AG09309 (cell line): ENCODE measurements around the gene ALAS1.

Experiments
- DNase-seq: peaks from one replicate; pipeline ENCODE4 v3.0.0-alpha.2; 2010; ENCODE audit warnings: low read depth
- H3K4me3 ChIP-seq: 2 replicates; pipeline ENCODE4 v1.5.1; 2011; ENCODE audit warnings: mild to moderate bottlenecking, low read depth, low read length, moderate library complexity; ENCODE audit not compliant: control insufficient read depth
- TF ChIP-seq, protein P1 (sequence below): IDR thresholded peaks from 2 replicates; pipeline ENCODE4 v1.5.1; 2011; ENCODE audit warnings: mild to moderate bottlenecking, low read depth, low read length, inconsistent platforms; ENCODE audit not compliant: insufficient read depth, control insufficient read depth; ENCODE audit errors: missing control alignments

Gene ALAS1

DNA sequence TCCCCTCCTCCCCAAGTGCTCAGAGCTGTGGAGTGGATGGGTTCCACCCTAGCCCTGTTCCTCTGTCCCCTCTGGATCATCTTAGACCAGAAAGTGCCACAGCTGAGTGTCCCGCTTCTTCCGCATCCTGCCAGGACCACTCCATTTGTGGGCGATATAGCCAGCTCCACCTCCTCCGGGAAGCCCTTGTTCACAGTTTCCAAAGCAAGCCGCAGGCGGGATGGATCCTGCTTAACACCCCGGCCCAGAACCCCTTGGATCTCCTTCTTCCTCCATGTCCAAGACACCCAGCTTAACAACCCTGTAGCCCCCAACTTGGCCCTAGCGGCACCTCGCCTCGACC lies 490 bp upstream of the ALAS1 start:
- TF ChIP-seq, protein P1, sequence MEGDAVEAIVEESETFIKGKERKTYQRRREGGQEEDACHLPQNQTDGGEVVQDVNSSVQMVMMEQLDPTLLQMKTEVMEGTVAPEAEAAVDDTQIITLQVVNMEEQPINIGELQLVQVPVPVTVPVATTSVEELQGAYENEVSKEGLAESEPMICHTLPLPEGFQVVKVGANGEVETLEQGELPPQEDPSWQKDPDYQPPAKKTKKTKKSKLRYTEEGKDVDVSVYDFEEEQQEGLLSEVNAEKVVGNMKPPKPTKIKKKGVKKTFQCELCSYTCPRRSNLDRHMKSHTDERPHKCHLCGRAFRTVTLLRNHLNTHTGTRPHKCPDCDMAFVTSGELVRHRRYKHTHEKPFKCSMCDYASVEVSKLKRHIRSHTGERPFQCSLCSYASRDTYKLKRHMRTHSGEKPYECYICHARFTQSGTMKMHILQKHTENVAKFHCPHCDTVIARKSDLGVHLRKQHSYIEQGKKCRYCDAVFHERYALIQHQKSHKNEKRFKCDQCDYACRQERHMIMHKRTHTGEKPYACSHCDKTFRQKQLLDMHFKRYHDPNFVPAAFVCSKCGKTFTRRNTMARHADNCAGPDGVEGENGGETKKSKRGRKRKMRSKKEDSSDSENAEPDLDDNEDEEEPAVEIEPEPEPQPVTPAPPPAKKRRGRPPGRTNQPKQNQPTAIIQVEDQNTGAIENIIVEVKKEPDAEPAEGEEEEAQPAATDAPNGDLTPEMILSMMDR: no peak
- DNase-seq: no peak
- peak overlapping the region; percentile 81 for H3K4me3 ChIP-seq

DNA sequence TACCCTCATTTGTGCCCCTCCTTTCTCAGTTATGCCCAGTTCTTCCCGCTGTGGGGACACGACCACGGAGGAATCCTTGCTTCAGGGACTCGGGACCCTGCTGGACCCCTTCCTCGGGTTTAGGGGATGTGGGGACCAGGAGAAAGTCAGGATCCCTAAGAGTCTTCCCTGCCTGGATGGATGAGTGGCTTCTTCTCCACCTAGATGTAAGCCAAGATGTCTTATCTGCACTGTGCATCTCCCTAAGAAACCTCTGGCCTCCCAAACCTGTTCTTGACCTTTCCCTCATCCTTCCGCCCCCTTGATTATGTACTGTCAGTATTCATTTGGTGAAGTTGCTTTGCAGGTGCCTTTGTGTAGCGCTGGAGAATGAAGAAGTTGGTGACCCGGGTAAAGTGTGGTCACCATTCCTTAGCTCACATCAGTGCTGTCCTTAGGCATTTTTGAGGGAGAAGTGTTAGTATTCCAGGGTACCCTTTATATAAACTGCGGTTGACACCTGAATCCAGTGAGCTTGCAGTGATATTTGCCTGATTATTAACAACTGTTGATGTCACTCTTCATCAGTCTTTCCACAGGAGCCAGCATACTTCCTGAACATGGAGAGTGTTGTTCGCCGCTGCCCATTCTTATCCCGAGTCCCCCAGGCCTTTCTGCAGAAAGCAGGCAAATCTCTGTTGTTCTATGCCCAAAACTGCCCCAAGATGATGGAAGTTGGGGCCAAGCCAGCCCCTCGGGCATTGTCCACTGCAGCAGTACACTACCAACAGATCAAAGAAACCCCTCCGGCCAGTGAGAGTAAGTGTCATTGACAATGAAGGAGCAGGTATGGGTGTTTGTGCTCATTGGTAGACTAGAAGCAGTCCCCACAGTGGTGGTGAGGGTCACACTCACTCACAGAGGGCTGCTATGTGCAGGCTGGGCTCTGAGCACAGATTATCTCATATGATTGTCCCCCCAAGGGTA lies 966 bp downstream of the ALAS1 start:
- TF ChIP-seq, protein P1: no peak
- no peak for DNase-seq
- peak overlapping the region; percentile 81 for H3K4me3 ChIP-seq

DNA sequence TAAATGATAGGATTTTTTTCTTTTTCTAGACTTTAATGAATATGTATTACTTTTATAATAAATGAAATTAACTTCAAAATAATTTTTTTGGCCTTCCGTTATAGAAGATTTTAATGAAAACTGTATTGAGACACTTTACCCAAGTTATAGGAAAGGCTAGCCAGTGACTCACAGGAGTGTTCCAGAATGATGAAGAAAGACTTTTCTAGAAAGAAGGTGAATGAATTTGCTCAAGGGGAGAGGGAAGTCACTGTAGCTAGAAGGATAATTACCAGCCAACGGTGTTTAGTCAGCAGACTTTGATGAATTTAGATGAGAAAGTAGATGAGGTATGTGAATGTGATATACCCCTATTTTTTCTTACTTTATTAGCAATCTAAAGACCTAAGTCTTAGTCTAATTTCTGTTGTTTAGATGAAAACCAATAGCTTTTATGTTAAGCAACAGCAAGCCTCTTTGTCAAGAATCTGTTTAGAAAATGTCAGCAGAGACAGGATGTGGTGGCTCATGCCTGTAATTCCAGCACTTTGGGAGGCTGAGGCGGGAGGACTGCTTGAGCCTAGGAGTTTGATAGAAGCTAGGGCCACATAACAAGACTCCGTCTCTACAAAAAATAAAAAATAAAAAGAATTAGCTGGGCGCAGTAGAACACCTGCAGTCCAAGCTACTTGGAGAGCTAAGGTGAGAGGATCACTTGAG lies 3.2 kb downstream of the ALAS1 start:
- TF ChIP-seq, protein P1: no peak
- no peak overlapping the region for H3K4me3 ChIP-seq
- no peak for DNase-seq

DNA sequence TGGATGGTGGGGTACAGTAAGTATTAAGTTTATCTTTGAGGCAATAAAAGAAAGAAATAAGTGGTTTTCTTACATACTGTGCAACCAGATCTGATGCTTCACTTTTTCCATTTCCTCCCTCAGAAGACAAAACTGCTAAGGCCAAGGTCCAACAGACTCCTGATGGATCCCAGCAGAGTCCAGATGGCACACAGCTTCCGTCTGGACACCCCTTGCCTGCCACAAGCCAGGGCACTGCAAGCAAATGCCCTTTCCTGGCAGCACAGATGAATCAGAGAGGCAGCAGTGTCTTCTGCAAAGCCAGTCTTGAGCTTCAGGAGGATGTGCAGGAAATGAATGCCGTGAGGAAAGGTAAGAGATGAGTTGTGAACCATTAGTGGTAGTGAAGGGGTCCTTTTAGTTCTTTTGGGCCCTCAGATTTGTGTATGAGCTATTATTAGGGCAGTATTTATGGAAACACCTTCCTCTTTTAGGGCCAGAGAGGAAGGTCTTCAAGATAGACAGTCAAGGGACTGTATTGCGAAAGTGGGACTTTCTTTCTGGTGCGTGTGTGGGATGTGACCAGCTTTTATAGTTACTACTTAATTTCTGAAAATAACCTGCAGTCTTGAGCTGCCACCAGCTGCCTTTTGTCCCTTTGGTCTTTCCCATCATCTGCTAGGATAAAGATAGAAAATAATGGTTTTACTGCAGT lies 4.6 kb downstream of the ALAS1 start:
- no peak for DNase-seq
- H3K4me3 ChIP-seq: no peak overlapping the region
- TF ChIP-seq, protein P1: no peak

DNA sequence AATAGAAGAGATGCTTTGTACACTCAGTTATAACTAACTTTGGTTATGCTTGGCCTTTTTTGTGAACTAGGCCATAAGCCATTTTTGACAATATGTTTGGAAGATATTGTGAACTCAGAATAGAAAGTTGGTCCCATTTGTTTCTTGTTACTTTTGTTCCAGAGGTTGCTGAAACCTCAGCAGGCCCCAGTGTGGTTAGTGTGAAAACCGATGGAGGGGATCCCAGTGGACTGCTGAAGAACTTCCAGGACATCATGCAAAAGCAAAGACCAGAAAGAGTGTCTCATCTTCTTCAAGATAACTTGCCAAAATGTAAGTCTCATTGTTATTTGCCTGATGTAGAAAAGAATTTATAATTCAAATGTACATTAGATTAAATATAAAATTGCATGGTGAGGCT lies 5.7 kb downstream of the ALAS1 start:
- no peak overlapping the region for H3K4me3 ChIP-seq
- no peak for DNase-seq
- TF ChIP-seq, protein P1: no peak

DNA sequence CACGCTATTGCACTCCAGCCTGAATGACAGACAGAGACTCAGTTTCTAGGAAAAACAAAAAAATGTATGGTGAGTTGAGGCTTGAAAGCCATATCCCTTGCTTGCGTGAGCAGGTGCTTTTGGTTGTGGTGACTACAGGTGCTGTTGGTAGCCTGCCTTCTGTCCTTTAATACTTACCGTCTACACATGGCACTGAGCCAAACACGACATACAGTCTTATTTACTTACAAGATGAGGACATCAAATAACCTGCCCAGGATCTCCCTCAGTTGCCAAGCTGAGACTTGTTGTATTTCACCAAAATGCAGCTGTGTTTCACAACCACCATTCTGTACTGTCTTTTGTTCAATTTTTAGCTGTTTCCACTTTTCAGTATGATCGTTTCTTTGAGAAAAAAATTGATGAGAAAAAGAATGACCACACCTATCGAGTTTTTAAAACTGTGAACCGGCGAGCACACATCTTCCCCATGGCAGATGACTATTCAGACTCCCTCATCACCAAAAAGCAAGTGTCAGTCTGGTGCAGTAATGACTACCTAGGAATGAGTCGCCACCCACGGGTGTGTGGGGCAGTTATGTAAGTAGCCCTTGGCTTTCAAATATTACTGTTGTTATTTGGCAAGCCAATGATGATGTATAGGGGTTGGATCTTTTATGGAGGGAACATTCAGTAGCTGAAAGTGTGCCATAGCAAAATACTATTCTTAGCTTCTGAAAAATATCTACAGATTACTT lies 6.5 kb downstream of the ALAS1 start:
- TF ChIP-seq, protein P1: no peak
- DNase-seq: no peak
- no peak overlapping the region for H3K4me3 ChIP-seq
